G401 (cell line): ENCODE data around the gene ZCCHC7. TPM values are rescaled to one million over a fixed set of nuclear protein-coding genes. Genes with fewer than 3 reads are reported as not detected.
"Not testable (repeated sequence)": the region's sequence is repeated elsewhere in the genome, so short reads cannot be mapped to it uniquely, and the experiment has no call there.

Experiments used
- DNase-seq: peaks from one replicate; pipeline ENCODE4 v3.0.0-alpha.2; 2015; ENCODE audit warnings: low spot score
- in situ Hi-C: cut with HindIII; loops from 2 replicates; pipeline ENCODE4 v1.10.0; 2016; ENCODE audit warnings: low sequenced_read_pairs, mixed read lengths
- total RNA-seq: library from RNA; depleted of rRNA; stranded (reverse); fragments of >200 nt; shearing (Covaris generic); gene quantifications from 2 replicates; pipeline ENCODE4 v1.2.3, GENCODE V29; 2014

Gene ZCCHC7
- total RNA-seq, 1 experiment from 2014 or later: 20.5 TPM

- in situ Hi-C loops: no loop called here
- DNase-seq: no peak
These were observed 260.8 kb downstream of the ZCCHC7 start for GRCh38 chr9:37381094-37381741.

GRCh38 chr9:37382161-37382981 is 262.0 kb downstream of the ZCCHC7 start:
- in situ Hi-C loops: no loop called here
- DNase-seq: no peak

DNA sequence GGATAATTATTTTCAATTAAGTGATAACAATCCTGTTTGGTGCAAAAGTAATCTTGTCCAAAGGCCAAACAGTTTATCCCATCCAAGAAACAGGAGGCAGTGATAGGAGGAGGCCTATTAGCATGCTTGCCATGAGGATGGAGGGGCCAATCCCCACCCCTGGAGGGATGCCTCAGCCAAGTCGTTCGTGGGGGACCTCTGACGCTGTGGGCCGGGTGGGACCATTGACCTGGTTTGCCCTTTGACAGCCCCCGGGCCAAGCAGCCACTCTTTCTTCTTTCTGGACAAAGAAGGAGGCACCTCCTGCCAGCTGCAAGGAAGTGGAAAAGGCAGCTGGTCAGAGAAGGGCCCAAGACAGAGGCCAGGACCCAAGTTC is 262.6 kb downstream of the ZCCHC7 start:
- in situ Hi-C loops: no loop called here
- DNase-seq: no peak

DNA sequence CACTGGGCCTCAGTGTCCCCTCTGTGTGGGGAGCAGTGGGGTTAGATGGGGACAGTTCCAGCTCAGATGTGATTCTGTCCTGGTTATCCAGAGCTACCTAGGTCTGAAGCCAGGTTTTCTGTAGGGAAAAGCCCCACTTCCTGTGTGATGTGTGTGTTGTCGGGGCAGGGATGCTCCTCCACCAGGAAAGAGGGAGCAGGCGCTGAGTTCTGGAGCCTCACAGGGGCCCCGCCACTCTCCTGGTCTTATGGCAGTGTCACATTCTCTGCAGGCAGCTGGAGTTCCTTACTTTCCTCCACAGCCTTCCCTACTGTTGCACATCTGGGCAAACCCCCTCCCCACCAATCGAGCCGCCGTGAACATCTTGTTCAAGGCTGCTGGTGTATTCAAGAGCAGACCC is 263.0 kb downstream of the ZCCHC7 start:
- in situ Hi-C loops: no loop called here
- DNase-seq: no peak

GRCh38 chr9:37383876-37384746 is 263.7 kb downstream of the ZCCHC7 start:
- in situ Hi-C loops: no loop called here
- no peak for DNase-seq

GRCh38 chr9:37385286-37385685 is 264.9 kb downstream of the ZCCHC7 start:
- in situ Hi-C loops: no loop called here
- DNase-seq: no peak

DNA sequence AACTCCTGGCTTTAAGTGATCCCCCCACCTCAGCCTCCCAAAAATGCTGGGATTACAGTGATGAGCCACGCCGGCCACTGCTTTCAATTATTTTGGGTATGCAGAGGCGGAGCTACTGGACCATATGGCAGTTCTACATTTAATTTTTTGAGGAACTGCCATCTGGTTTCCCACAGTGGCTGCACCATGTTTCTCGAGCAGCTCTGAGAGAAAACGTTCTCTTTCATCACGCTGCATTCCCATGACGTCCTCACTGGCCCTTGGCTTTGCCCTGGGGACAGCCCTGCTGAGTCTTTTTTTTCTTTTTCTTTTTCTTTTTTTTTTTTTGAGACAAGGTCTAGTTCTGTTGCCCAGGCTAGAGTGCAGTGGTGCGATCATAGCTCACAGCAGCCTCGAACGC is 266.6 kb downstream of the ZCCHC7 start:
- DNase-seq: no peak
- in situ Hi-C loops: no loop called here

GRCh38 chr9:37390759-37391158 is 270.4 kb downstream of the ZCCHC7 start:
- in situ Hi-C loops: no loop called here
- DNase-seq: peak; percentile 18

- in situ Hi-C loops: no loop called here
- DNase-seq: no peak
These were observed 271.9 kb downstream of the ZCCHC7 start for GRCh38 chr9:37392272-37392671.

GRCh38 chr9:37395229-37395628 is 274.9 kb downstream of the ZCCHC7 start:
- in situ Hi-C loops: no loop called here

GRCh38 chr9:37395663-37396062 is 275.3 kb downstream of the ZCCHC7 start:
- no peak for DNase-seq
- in situ Hi-C loops: no loop called here

More at GRCh38 chr9:37395229-37395628, 274.9 kb downstream of the ZCCHC7 start:
- no peak for DNase-seq

DNA sequence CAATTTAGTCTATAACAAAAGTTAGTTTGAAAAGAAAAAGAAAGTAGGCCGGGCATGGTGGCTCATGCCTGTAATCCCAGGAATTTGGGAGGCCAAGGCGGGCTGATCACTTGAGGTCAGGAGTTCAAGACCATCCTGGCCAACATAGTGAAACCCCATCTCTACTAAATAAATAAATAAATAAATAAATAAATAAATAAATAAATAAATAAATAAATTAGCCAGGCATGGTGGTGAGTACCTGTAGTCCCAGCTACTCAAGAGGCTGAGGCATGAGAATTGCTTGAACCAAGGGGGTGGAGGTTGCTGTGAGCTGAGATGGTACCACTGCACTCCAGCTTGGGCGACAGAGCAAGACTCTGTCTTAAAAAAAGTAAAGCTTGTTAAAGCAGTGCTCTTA is 277.6 kb downstream of the ZCCHC7 start:
- in situ Hi-C loops, DNase-seq: not testable (repeated sequence)

DNA sequence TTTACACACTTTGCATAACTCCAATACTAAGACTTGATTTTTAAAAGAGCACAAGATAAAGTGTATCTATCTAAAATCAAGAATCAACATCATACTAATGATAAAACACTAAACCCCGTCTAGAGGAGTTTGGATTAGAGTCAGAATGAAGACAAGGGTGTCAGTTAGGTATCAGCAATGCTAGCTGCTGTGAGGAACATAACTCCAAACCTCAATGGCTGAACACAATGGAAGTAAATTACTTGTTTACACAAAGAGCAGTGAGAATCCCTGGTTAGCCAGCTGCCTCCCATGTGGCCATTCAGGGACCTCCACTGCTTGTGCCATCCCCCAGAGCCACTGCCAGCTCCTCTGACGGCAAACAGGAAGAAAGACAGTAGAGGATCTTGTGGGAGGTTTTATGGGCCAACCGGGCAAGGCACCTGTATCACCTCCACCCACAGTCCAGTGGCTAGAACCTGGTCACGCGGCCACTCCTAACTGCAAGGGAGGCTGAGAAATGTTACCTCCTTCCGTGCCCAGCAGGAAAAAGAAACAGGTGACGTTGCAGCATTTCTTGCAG is 278.2 kb downstream of the ZCCHC7 start:
- in situ Hi-C loops: no loop called here
- no peak for DNase-seq

DNA sequence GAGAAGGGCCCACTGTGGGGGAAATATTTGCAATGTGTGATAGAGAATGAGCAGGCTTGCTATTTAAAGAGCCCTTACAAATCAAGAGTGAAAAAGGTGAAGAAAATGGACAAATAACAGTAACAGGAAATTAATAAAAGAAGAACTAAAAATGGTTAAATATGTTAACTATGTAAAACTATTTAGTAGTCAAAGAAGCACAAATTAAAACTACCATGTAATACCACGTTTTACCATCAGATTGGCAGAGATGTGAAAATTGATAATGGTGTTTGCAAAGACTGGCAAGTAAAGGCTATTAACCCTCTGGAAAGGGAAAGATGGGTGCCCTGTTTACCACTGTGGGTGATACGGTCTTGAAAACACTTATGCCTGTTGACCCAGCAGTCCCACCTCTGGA is 279.0 kb downstream of the ZCCHC7 start:
- in situ Hi-C loops: no loop called here

GRCh38 chr9:37404590-37404989 is 284.2 kb downstream of the ZCCHC7 start:
- DNase-seq: no peak
- in situ Hi-C loops: no loop called here

More for the DNA sequence above, 279.0 kb downstream of the ZCCHC7 start:
- DNase-seq: no peak

GRCh38 chr9:37405350-37405749 is 285.0 kb downstream of the ZCCHC7 start:
- in situ Hi-C loops: no loop called here
- no peak for DNase-seq

DNA sequence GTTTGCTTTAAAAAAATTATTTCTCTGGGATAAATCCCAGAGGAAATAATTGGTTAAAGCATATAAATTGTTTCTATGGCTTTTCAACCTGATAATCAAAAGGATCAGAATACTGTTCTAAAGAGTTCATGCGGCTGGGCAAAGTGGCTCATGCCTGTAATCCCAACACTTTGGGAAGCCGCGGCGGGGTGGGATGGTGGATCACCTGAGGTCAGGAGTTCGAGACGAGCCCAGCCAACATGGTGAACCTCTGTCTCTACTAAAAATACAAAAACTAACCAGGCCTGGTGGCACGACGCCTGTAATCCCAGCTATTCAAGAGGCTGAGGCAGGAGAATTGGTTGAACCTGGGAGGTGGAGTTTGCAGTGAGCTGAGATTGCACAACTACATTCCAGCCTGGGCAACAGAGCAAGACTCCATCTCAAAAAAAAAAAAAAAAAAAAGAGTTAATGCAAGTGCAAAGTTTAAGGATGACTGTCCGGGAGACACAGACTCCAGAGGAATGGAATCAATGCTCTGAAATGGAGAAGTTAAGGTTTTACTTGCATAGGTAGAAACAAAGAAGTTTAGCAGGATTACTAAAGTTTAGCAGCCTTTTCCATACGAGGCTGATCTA is 285.5 kb downstream of the ZCCHC7 start:
- no peak for DNase-seq
- in situ Hi-C loops: no loop called here

- in situ Hi-C loops: no loop called here
- no peak for DNase-seq
These were observed 286.4 kb downstream of the ZCCHC7 start for GRCh38 chr9:37406603-37407401.
